GM23338 (cell line): ENCODE measurements around the gene AKAP8L. TPM values are rescaled to one million over a fixed set of nuclear protein-coding genes. Genes with fewer than 3 reads are reported as not detected.
"Not testable (repeated sequence)": the region's sequence is repeated elsewhere in the genome, so short reads cannot be mapped to it uniquely, and the experiment has no call there.

Source experiments
- ATAC-seq: fragments of 200-7000 bp; cut with Tn5 transposase; 3 replicates; pipeline ENCODE4 v1.9.1; 2020
- DNase-seq: peaks from one replicate; pipeline ENCODE4 v3.0.0-alpha.2; 2015; ENCODE audit warnings: low spot score
- H2AFZ ChIP-seq: fragments of 200-600 bp; sonication (generic); 2 replicates; pipeline ENCODE4 v1.8.0; 2016; ENCODE audit warnings: antibody characterized with exemption, mild to moderate bottlenecking, moderate library complexity
- H3F3A ChIP-seq: fragments of 200-600 bp; sonication (generic); replicated peaks from 2 replicates; pipeline ENCODE4 v1.8.0; 2017; ENCODE audit warnings: antibody characterized with exemption, mixed run types, low read depth
- H3K27ac ChIP-seq: fragments of 200-600 bp; sonication (generic); 2 replicates; pipeline ENCODE4 v1.6.1; 2016; ENCODE audit warnings: low read depth
- H3K27me3 ChIP-seq: fragments of 200-600 bp; sonication (generic); 2 replicates; pipeline ENCODE4 v1.8.0; 2016; ENCODE audit warnings: mild to moderate bottlenecking, mixed run types, moderate library complexity; ENCODE audit not compliant: insufficient read depth
- H3K36me3 ChIP-seq: fragments of 200-600 bp; sonication (generic); 2 replicates; pipeline ENCODE4 v1.8.0; 2016; ENCODE audit warnings: mild to moderate bottlenecking; ENCODE audit not compliant: insufficient read depth
- H3K4me1 ChIP-seq: fragments of 200-600 bp; sonication (generic); 2 replicates; pipeline ENCODE4 v1.8.0; 2016; ENCODE audit warnings: mild to moderate bottlenecking, moderate library complexity; ENCODE audit not compliant: insufficient read depth
- H3K4me2 ChIP-seq: fragments of 200-600 bp; sonication (generic); 2 replicates; pipeline ENCODE4 v1.7.1; 2017; ENCODE audit warnings: mixed run types
- H3K4me3 ChIP-seq: fragments of 200-600 bp; sonication (generic); 2 replicates; pipeline ENCODE4 v1.6.1; 2016; ENCODE audit warnings: mixed run types
- H3K79me2 ChIP-seq: fragments of 200-600 bp; sonication (generic); replicated peaks from 2 replicates; pipeline ENCODE4 v1.8.0; 2017; ENCODE audit warnings: mild to moderate bottlenecking; ENCODE audit not compliant: insufficient read depth
- H3K9me2 ChIP-seq: fragments of 200-600 bp; sonication (generic); 2 replicates; pipeline ENCODE4 v1.8.0; 2017; ENCODE audit not compliant: insufficient read depth
- H4K20me1 ChIP-seq: fragments of 200-600 bp; sonication (generic); replicated peaks from 2 replicates; pipeline ENCODE4 v1.8.0; 2017; ENCODE audit warnings: mild to moderate bottlenecking; ENCODE audit not compliant: insufficient read depth
- H3K27ac Mint-ChIP-seq: 2 replicates; pipeline ENCODE4 v1.8.0; 2020; ENCODE audit warnings: inconsistent platforms, mild to moderate bottlenecking, moderate library complexity, mixed read lengths
- H3K27me3 Mint-ChIP-seq: 3 replicates; pipeline ENCODE4 v1.8.0; 2022; ENCODE audit warnings: low read depth, mild to moderate bottlenecking, moderate library complexity, mixed read lengths, inconsistent platforms; ENCODE audit not compliant: insufficient read depth, poor library complexity
- H3K36me3 Mint-ChIP-seq: 3 replicates; pipeline ENCODE4 v1.8.0; 2021; ENCODE audit warnings: low read depth, mild to moderate bottlenecking, inconsistent platforms, moderate library complexity, mixed read lengths
- H3K4me1 Mint-ChIP-seq: 3 replicates; pipeline ENCODE4 v1.8.0; 2020; ENCODE audit warnings: mild to moderate bottlenecking, inconsistent platforms, mixed read lengths
- H3K4me3 Mint-ChIP-seq: 3 replicates; pipeline ENCODE4 v1.8.0; 2021; ENCODE audit warnings: moderate library complexity, mild to moderate bottlenecking, inconsistent platforms, mixed read lengths
- H3K9me3 Mint-ChIP-seq: 3 replicates; pipeline ENCODE4 v1.8.0; 2020; ENCODE audit warnings: moderate library complexity, mild to moderate bottlenecking, inconsistent platforms, mixed read lengths
- EZH2 ChIP-seq: fragments of 200-600 bp; sonication (generic); IDR thresholded peaks from one replicate; pipeline ENCODE4 v1.8.0; 2017; ENCODE audit warnings: antibody characterized with exemption, mild to moderate bottlenecking, low read depth; ENCODE audit not compliant: unreplicated experiment
- JUNB ChIP-seq: IDR thresholded peaks from one replicate; pipeline ENCODE4 v1.6.1; 2016; ENCODE audit warnings: antibody characterized with exemption; ENCODE audit not compliant: unreplicated experiment
- POLR2AphosphoS5 ChIP-seq: IDR thresholded peaks from 2 replicates; pipeline ENCODE4 v1.6.1; 2016; ENCODE audit warnings: antibody characterized with exemption, low read depth
- REST ChIP-seq: IDR thresholded peaks from one replicate; pipeline ENCODE4 v1.6.1; 2018; ENCODE audit warnings: antibody characterized with exemption; ENCODE audit not compliant: unreplicated experiment
- ZNF114 ChIP-seq: fragments of 250-450 bp; sonication (Bioruptor Pico); IDR thresholded peaks from 2 replicates; pipeline ENCODE4 v1.5.0; 2020; ENCODE audit warnings: mild to moderate bottlenecking, moderate library complexity
- polyA plus RNA-seq: library from polyadenylated mRNA; unstranded; fragments of >200 nt; fragmentation: Nextera tagmentation; extraction: Ambion mirVana; gene quantifications from 2 replicates; pipeline ENCODE4 v1.2.1, GENCODE V29; 2016
- total RNA-seq: library from RNA; depleted of rRNA; stranded (reverse); fragments of >200 nt; shearing (Covaris generic); gene quantifications from 2 replicates; pipeline ENCODE4 v1.2.3, GENCODE V29; 2014
- TF ChIP-seq, protein P1 (sequence below), 2 experiments: fragments of 200-600 bp in 1 of 2; sonication (generic) in 1 of 2; conservative IDR thresholded peaks; 2 replicates each; pipeline versions ENCODE4 v1.5.1 to v1.6.1; 2016 to 2017; ENCODE audit warnings: antibody characterized with exemption in 2 of 2, low read depth in 2 of 2, mild to moderate bottlenecking in 2 of 2, moderate library complexity in 1 of 2

AKAP8L gene
- total and polyA plus RNA-seq, 2 experiments from 2014 or later: 78.8 to 165 TPM

GRCh38 chr19:15337202-15337601, 81.6 kb downstream of the AKAP8L start (continued):
- TF ChIP-seq REST (no peak), JUNB (no peak), ZNF114 (no peak)

GRCh38 chr19:15335992-15336391, 82.8 kb downstream of the AKAP8L start:
- not testable (repeated sequence) for H4K20me1 ChIP-seq, H3K27ac Mint-ChIP-seq, H3K27me3 Mint-ChIP-seq, H3K4me3 ChIP-seq, H2AFZ ChIP-seq, H3K4me1 ChIP-seq, H3K36me3 ChIP-seq, H3K9me2 ChIP-seq, H3F3A ChIP-seq, H3K36me3 Mint-ChIP-seq, ATAC-seq, H3K4me3 Mint-ChIP-seq, H3K27ac ChIP-seq, H3K4me2 ChIP-seq, H3K9me3 Mint-ChIP-seq, DNase-seq, H3K4me1 Mint-ChIP-seq, H3K27me3 ChIP-seq
- H3K79me2 ChIP-seq: peaks cover 30% of the 10 kb centered on the region

DNA sequence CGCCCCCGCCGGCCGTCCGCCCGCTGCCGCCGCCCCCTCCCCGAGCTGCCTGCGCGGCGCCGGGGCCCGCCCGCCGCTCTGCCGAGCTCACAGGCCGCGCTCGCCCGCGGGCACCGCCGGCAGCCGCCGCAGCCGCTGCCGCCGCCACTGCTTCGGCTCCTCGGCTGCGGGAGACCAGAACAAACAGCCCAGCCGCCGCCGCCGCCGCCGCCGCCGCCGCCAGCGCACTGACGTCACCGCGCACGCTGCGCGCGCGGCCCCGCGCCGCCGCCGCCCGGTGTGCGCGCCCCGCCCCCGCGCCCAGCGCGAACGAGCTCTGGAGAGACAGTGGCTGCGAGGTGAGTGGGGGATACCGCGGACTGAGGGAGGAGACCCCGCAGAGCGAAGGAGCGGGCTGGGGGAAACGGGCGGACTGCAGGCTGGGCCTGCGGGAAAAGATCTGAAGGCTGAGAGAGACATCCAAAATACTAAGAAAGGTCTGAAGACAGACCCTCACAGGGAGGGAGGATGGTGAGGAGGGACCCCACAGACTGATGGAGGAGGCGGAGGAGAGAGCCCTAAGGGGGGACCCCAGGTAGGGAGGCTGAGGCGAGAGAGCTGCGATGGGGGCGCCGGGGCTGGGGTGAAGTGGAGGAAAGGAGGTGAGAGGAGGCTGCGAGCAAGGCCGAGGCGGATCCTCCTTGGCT, 86.3 kb downstream of the AKAP8L start, which contains the start of gene BRD4:
Gene BRD4 (minus strand): TSS at position 229 of the 686 bp plus-strand sequence. CDS start 59,440 bp downstream, outside the sequence.
- peaks cover 63% of the 10 kb centered on the region for H3K79me2 ChIP-seq
- H3K4me1 Mint-ChIP-seq: peaks cover 27% of the 10 kb centered on the region
- H4K20me1 ChIP-seq: peaks cover 32% of the 10 kb centered on the region

More for the DNA sequence above, 86.3 kb downstream of the AKAP8L start, which contains the start of gene BRD4:
- no peak for TF ChIP-seq EZH2
- TF ChIP-seq POLR2AphosphoS5: peak; percentile 76
- TF ChIP-seq, protein P1, sequence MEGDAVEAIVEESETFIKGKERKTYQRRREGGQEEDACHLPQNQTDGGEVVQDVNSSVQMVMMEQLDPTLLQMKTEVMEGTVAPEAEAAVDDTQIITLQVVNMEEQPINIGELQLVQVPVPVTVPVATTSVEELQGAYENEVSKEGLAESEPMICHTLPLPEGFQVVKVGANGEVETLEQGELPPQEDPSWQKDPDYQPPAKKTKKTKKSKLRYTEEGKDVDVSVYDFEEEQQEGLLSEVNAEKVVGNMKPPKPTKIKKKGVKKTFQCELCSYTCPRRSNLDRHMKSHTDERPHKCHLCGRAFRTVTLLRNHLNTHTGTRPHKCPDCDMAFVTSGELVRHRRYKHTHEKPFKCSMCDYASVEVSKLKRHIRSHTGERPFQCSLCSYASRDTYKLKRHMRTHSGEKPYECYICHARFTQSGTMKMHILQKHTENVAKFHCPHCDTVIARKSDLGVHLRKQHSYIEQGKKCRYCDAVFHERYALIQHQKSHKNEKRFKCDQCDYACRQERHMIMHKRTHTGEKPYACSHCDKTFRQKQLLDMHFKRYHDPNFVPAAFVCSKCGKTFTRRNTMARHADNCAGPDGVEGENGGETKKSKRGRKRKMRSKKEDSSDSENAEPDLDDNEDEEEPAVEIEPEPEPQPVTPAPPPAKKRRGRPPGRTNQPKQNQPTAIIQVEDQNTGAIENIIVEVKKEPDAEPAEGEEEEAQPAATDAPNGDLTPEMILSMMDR (conservative IDR thresholded peaks at IDR 0.05; ENCODE audit: low read depth in 2 of 2): no peak
- peaks cover 19% of the 10 kb centered on the region; the same call in 1 of the 2 replicates for H3K4me1 ChIP-seq
- H3K4me3 ChIP-seq: peak within 1 kb of the TSS; percentile 96
- no peaks in the 10 kb centered on the region for H3K36me3 ChIP-seq
- H3F3A ChIP-seq: no peaks in the 10 kb centered on the region
- H3K27me3 ChIP-seq: no peaks in the 10 kb centered on the region
- H3K27me3 Mint-ChIP-seq: peaks cover 15% of the 10 kb centered on the region
- peak within 1 kb of the TSS; percentile 93 for H3K4me2 ChIP-seq
- DNase-seq: peak; percentile 81
- peaks cover 6% of the 10 kb centered on the region; the same call in 2 of the 3 replicates for H3K36me3 Mint-ChIP-seq
- no peaks in the 10 kb centered on the region for H3K9me2 ChIP-seq
- peaks cover 6% of the 10 kb centered on the region; the same call in 1 of the 3 replicates for H3K9me3 Mint-ChIP-seq
- H2AFZ ChIP-seq: peak within 1 kb of the TSS; percentile 97
- ATAC-seq: peak; percentile 70
- H3K4me3 Mint-ChIP-seq: peak within 1 kb of the TSS; percentile 98
- H3K27ac ChIP-seq: peak within 1 kb of the TSS; percentile 90
- peak within 1 kb of the TSS; percentile 97 for H3K27ac Mint-ChIP-seq
